Measurements from ENCODE around the gene ARID5A. TPM values are rescaled to one million over a fixed set of nuclear protein-coding genes. Genes with fewer than 3 reads are reported as not detected.

ARID5A gene
- total and polyA plus RNA-seq, 9 of the 15 experiments (the other 6 are each of a cell fraction or from before 2014, with no cell fraction given): 0.14 to 12.5 (median 3.0) TPM

GRCh38 chr2:96527286-96528005 is 9.1 kb upstream of the ARID5A start:
- peaks cover 2 to 49% of the 10 kb centered on the region in 2 experiments; a peak in 4 of 5 replicates for H3K27me3 ChIP-seq (ENCODE audit: control insufficient read depth in 2 of 2, insufficient read depth in 2 of 2, low read length in 2 of 2)
- no peak for FAIRE-seq
- 57% methylated on average over 22 of the region's 51 CpGs for WGBS (ENCODE audit: insufficient coverage, low coverage, missing lambda C conversion rate)
- H3K79me2 ChIP-seq (ENCODE audit: control insufficient read depth, insufficient read depth, low read length): no peaks in the 10 kb centered on the region
- H3K4me3 ChIP-seq: no peak overlapping the region
- H4K20me1 ChIP-seq (replicated peaks; ENCODE audit: control insufficient read depth, insufficient read depth, low read length): no peaks in the 10 kb centered on the region
- H3K4me1 ChIP-seq (replicated peaks in 1 of 2; ENCODE audit: control insufficient read depth in 2 of 2, insufficient read depth in 2 of 2, low read length in 2 of 2): peaks cover 8 to 18% of the 10 kb centered on the region in 2 experiments
- no peak for TF ChIP-seq TCF3 (CRISPR knock-in tag; IDR thresholded peaks at IDR 0.05)
- no peak for TF ChIP-seq WHSC1 (IDR thresholded peaks at IDR 0.05; ENCODE audit: low read length)
- no peak for TF ChIP-seq FOXA3 (CRISPR knock-in tag; conservative IDR thresholded peaks at IDR 0.05 in 1 of 2, IDR thresholded peaks at IDR 0.05 in 1 of 2)
- no peak for TF ChIP-seq MCM7 (IDR thresholded peaks at IDR 0.05)
- no peak for TF ChIP-seq DPF2 (IDR thresholded peaks at IDR 0.05)
- TF ChIP-seq RBM39 (optimal IDR thresholded peaks at IDR 0.05; ENCODE audit: low read depth, low read length): no peak
- no peak for TF ChIP-seq HEY1 (CRISPR knock-in tag; IDR thresholded peaks at IDR 0.05; ENCODE audit: borderline replicate concordance)
- TF ChIP-seq ESRRB (CRISPR knock-in tag; IDR thresholded peaks at IDR 0.05; ENCODE audit: borderline replicate concordance): no peak
- TF ChIP-seq BACH1 (tag; IDR thresholded peaks at IDR 0.05): no peak
- TF ChIP-seq COPS2 (conservative IDR thresholded peaks at IDR 0.05): no peak
- no peak for TF ChIP-seq POU5F1 (IDR thresholded peaks at IDR 0.05; ENCODE audit: borderline replicate concordance, low read depth, low read length, partially characterized antibody)
- no peak for TF ChIP-seq JUN (IDR thresholded peaks at IDR 0.05; ENCODE audit: borderline replicate concordance, low read depth, low read length)
- TF ChIP-seq JUN (CRISPR knock-in tag; IDR thresholded peaks at IDR 0.05; ENCODE audit: borderline replicate concordance): no peak
- TF ChIP-seq E2F4 (CRISPR knock-in tag; IDR thresholded peaks at IDR 0.05; ENCODE audit: low read depth): no peak
- intact Hi-C loops (cut with micrococcal nuclease): no loop called here
- H3K9me1 ChIP-seq (ENCODE audit: control insufficient read depth, insufficient read depth, low read length): no peaks in the 10 kb centered on the region
- ChIA-PET POLR2A (interaction anchor here (0.6 kb wide), 1 partner anchor 10 kb away, joined by 4 read pairs; no protein-coding TSS in a partner anchor), CTCF (ENCODE audit: low intra/inter-chr PET ratio) (no interaction called here)
- no peak for DNase-seq (ENCODE audit: extremely low read depth in 1 of 4, low spot score in 3 of 4)
- H2AFZ ChIP-seq (ENCODE audit: low read depth, low read length): no peak overlapping the region
- no peaks in the 10 kb centered on the region for H3K36me3 ChIP-seq (ENCODE audit: control insufficient read depth, insufficient read depth, low read length)
- H3K9me3 ChIP-seq (replicated peaks; ENCODE audit: control insufficient read depth, insufficient read depth, low read depth, low read length): no peaks in the 10 kb centered on the region
- no peak overlapping the region; a peak in 1 of 4 replicates for H3K9ac ChIP-seq (ENCODE audit: insufficient read depth in 1 of 2, low read depth in 2 of 2, low read length in 2 of 2)
- no TSS peak for BruUV-seq (replicated peaks)
- H3K27ac ChIP-seq (ENCODE audit: extremely low read depth, low read depth, low read length): no peak overlapping the region
- H3K4me2 ChIP-seq (ENCODE audit: insufficient read depth, low read length): no peak overlapping the region; the same call in 1 of the 2 replicates
- ATAC-seq: no peak
- in situ Hi-C loops (cut with MboI): no loop called here
